ENCODE results near the gene ANXA2R.
"Not testable (repeated sequence)": the region's sequence is repeated elsewhere in the genome, so short reads cannot be mapped to it uniquely, and the experiment has no call there.

ANXA2R gene

DNA sequence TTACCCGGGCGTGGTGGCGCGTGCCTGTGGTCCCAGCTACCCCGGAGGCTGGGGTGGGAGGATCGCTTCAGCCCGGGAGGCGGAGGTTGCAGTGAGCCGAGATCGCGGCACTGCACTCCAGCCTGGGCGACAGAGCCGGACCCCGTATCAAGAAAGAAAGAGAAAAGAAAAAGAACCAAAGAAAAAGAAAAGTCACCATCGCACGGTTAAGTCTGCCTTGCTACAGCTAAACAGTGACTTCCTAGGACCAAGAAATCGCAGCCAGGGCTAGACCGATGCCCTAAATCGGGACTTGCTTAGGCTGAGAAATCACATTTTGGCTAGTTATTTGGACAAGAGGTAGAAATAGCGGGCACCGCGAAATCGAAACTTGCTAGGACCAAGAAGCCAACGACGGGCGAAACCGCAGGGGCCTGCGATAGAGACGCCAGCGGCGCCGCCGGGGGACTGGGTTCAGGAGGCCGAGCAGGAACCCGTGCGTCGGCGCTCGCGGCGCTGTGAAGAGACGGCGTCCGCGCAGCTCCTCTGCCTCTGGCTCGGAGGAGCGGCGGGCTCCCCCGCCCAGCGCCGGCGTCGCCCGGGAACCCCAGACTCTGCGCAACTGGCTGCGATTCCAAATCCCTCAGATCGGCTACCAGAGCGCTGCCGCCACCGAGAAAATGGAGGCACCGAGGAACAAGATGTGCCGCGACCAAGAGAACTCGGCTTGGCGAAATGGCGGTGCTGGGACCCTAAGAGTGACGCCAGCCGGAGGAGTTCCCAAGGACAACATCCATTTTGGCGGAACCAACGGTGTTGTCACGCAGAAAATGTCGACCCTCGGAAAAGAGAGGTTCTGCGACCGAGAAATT is 26.1 kb upstream of the ANXA2R start:
- Histone ChIP-seq H3K79me2 (ENCODE audit: low read length) (peaks cover 25% of the 10 kb centered on the region), H3K4me1 (ENCODE audit: low read length) (peaks cover 26% of the 10 kb centered on the region), H2AFZ (ENCODE audit: low read depth, low read length) (peak overlapping the region; percentile 89), H3K27ac (ENCODE audit: low read length) (peak overlapping the region; percentile 87), H4K20me1 (ENCODE audit: insufficient read depth, low read length) (no peaks in the 10 kb centered on the region), H3K27me3 (ENCODE audit: low read depth, low read length) (no peaks in the 10 kb centered on the region), H3K9me3 (ENCODE audit: insufficient read depth, low read length) (no peaks in the 10 kb centered on the region), H3K9ac (ENCODE audit: low read length) (peak overlapping the region; percentile 92), H3K4me2 (ENCODE audit: low read length) (peak overlapping the region; percentile 93), H3K4me3 (ENCODE audit: low read length) (peak overlapping the region; percentile 97), H3K36me3 (replicated peaks; ENCODE audit: low read depth, low read length) (no peaks in the 10 kb centered on the region)
- TF ChIP-seq EZH2phosphoT487 (IDR thresholded peaks at IDR 0.05; ENCODE audit: low read depth) = no peak
- no peak for TF ChIP-seq CTCF (IDR thresholded peaks at IDR 0.05; ENCODE audit: low read depth, low read length)

DNA sequence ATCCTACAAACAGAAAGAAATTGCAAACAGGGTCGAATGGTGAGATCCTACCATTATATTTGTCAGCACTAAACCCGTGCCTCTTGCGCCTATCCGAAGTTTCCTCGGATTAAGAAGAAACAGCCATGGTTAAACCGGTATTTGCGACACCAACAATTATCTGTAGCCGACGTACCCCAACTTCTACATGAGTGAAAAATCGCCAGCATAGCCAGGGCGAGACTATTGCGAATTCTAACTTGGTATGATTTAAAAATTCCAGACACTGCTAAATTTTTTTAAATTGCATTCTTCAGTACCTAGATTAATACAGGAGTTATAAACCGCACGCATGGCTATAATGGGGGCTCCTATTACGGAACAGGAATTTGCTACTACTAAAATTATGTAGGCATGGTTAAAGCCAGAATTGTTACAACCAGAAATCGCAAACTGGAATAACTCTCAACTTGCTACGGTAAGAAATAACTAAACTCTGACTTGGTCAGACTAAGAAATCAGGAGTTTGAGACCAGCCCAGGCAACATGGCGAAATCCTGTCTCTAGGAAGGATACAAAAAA is 25.3 kb upstream of the ANXA2R start:
- Histone ChIP-seq H3K27ac (ENCODE audit: low read length) (peak overlapping the region; percentile 87), H3K79me2 (ENCODE audit: low read length) (peaks cover 25% of the 10 kb centered on the region), H3K27me3 (ENCODE audit: low read depth, low read length) (no peaks in the 10 kb centered on the region), H3K4me2 (ENCODE audit: low read length) (peak overlapping the region; percentile 93), H3K9me3 (ENCODE audit: insufficient read depth, low read length) (no peaks in the 10 kb centered on the region), H3K36me3 (replicated peaks; ENCODE audit: low read depth, low read length) (no peaks in the 10 kb centered on the region), H2AFZ (ENCODE audit: low read depth, low read length) (peak overlapping the region; percentile 89), H3K4me3 (ENCODE audit: low read length) (peak overlapping the region; percentile 97), H3K4me1 (ENCODE audit: low read length) (peaks cover 26% of the 10 kb centered on the region), H3K9ac (ENCODE audit: low read length) (peak overlapping the region; percentile 92), H4K20me1 (ENCODE audit: insufficient read depth, low read length) (no peaks in the 10 kb centered on the region)
- TF ChIP-seq CTCF (IDR thresholded peaks at IDR 0.05; ENCODE audit: low read depth, low read length) (no peak), EZH2phosphoT487 (IDR thresholded peaks at IDR 0.05; ENCODE audit: low read depth) (no peak)

DNA sequence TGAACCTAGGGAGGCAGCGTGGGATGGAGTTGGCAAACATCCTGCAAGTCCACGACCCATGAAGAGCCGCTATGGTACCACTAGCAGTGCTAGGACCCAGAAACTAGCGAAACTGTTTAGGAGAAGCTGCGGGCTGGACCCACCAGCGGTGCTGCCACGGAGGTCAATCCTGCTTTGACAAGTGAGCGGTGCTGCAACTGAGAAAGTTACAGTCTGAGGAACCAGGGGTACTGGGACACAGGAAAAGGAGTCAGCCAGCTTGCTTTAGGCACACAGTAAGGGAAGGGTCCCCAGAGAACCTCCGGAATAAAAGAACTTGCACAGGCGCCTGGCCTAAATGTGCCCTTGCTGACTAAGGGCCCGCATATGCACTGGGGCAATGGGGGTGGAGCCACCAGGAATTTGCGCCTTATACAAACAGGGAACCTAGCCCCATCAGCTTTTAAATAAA is 23.6 kb upstream of the ANXA2R start:
- H3K79me2 ChIP-seq (ENCODE audit: low read length) = peaks cover 25% of the 10 kb centered on the region
- no peak for TF ChIP-seq EZH2phosphoT487 (IDR thresholded peaks at IDR 0.05; ENCODE audit: low read depth)
- no peak for TF ChIP-seq CTCF (IDR thresholded peaks at IDR 0.05; ENCODE audit: low read depth, low read length)

GRCh38 chr5:43061352-43062075 is 21.4 kb upstream of the ANXA2R start:
- peaks cover 8% of the 10 kb centered on the region for H3K79me2 ChIP-seq (ENCODE audit: low read length)
- no peak overlapping the region for H3K9ac ChIP-seq (ENCODE audit: low read length)
- no peaks in the 10 kb centered on the region for H3K27me3 ChIP-seq (ENCODE audit: low read depth, low read length)
- no peaks in the 10 kb centered on the region for H4K20me1 ChIP-seq (ENCODE audit: insufficient read depth, low read length)
- no peak overlapping the region for H2AFZ ChIP-seq (ENCODE audit: low read depth, low read length)
- H3K4me2 ChIP-seq (ENCODE audit: low read length) = no peak overlapping the region
- no peak for TF ChIP-seq CTCF (IDR thresholded peaks at IDR 0.05; ENCODE audit: low read depth, low read length)
- no peak for TF ChIP-seq EZH2phosphoT487 (IDR thresholded peaks at IDR 0.05; ENCODE audit: low read depth)
- H3K9me3 ChIP-seq (ENCODE audit: insufficient read depth, low read length) = no peaks in the 10 kb centered on the region
- no peak overlapping the region for H3K4me3 ChIP-seq (ENCODE audit: low read length)
- H3K27ac ChIP-seq (ENCODE audit: low read length) = no peak overlapping the region
- no peaks in the 10 kb centered on the region for H3K36me3 ChIP-seq (replicated peaks; ENCODE audit: low read depth, low read length)
- peaks cover 5% of the 10 kb centered on the region for H3K4me1 ChIP-seq (ENCODE audit: low read length)

More for the DNA sequence above, 23.6 kb upstream of the ANXA2R start:
- H2AFZ ChIP-seq (ENCODE audit: low read depth, low read length) = no peak overlapping the region
- no peaks in the 10 kb centered on the region for H3K27me3 ChIP-seq (ENCODE audit: low read depth, low read length)
- no peak overlapping the region for H3K4me2 ChIP-seq (ENCODE audit: low read length)
- H3K9ac ChIP-seq (ENCODE audit: low read length) = no peak overlapping the region
- H3K4me1 ChIP-seq (ENCODE audit: low read length) = peaks cover 18% of the 10 kb centered on the region
- H3K36me3 ChIP-seq (replicated peaks; ENCODE audit: low read depth, low read length) = no peaks in the 10 kb centered on the region
- no peak overlapping the region for H3K27ac ChIP-seq (ENCODE audit: low read length)
- no peaks in the 10 kb centered on the region for H3K9me3 ChIP-seq (ENCODE audit: insufficient read depth, low read length)
- no peaks in the 10 kb centered on the region for H4K20me1 ChIP-seq (ENCODE audit: insufficient read depth, low read length)
- H3K4me3 ChIP-seq (ENCODE audit: low read length) = no peak overlapping the region

GRCh38 chr5:43060020-43060419 is 19.9 kb upstream of the ANXA2R start:
- H3K27ac ChIP-seq (ENCODE audit: low read length); H3K36me3 ChIP-seq (replicated peaks; ENCODE audit: low read depth, low read length); H3K4me1 ChIP-seq (ENCODE audit: low read length); H3K4me2 ChIP-seq (ENCODE audit: low read length); H3K4me3 ChIP-seq (ENCODE audit: low read length); H2AFZ ChIP-seq (ENCODE audit: low read depth, low read length); H4K20me1 ChIP-seq (ENCODE audit: insufficient read depth, low read length); H3K27me3 ChIP-seq (ENCODE audit: low read depth, low read length); H3K9me3 ChIP-seq (ENCODE audit: insufficient read depth, low read length); H3K9ac ChIP-seq (ENCODE audit: low read length); H3K79me2 ChIP-seq (ENCODE audit: low read length): not testable (repeated sequence)

Measured in OCI-LY3 (cell line).